ENCODE data around the gene FOXL1. TPM values are rescaled to one million over a fixed set of nuclear protein-coding genes. Genes with fewer than 3 reads are reported as not detected.

The FOXL1 gene
- total and polyA plus RNA-seq, 9 of the 15 experiments (the other 6 are each of a cell fraction or from before 2014, with no cell fraction given): not detected

DNA sequence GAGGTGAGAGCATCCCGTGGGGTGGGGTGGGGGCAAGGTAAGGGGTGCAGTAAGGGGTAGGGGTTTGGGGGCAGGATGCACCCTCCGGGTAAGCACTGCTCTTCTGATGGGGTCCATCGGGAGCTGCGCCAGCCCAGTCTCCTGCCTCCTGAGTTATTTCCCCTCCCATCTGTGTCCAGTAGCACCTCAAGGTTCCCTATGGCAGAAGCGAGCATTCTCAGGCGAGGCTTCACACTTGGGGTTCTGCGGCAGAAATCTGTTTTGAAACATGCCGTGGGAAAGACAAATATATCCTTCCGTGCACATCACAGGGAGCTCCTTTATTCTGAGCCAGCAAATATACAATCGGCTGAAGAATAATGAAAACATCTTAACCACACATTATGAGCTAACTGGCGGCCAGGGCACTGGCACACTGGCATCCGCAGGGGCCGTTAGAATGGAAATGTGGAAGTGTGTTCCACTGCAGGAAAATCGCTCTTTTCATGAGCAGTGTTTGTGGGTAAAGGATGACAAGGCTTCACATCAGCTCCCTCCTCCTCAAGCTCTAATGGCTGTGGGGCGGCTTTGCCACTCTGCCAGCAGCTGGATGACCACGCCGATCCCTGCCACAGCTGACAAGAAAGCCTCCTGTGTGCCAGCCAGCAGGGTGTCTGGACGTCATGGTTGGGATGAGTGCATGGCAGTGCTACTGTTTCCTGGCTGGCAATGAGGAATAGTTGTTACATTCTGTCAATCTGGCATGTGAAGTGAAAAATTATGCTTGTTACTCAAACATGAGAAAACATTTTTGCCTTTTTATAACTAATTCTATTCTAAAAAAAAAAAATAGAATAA lies 43.4 kb upstream of the FOXL1 start (continued):
- no peak for TF ChIP-seq SNRNP70 (optimal IDR thresholded peaks at IDR 0.05; ENCODE audit: low read depth, low read length)
- no peak for TF ChIP-seq ZBED1 (IDR thresholded peaks at IDR 0.05)
- TF ChIP-seq ZNF584 (CRISPR knock-in tag; IDR thresholded peaks at IDR 0.05; ENCODE audit: low read depth): no peak
- no peak for TF ChIP-seq ZNF165 (CRISPR knock-in tag; IDR thresholded peaks at IDR 0.05; ENCODE audit: borderline replicate concordance)
- TF ChIP-seq ZNF561 (CRISPR knock-in tag; conservative IDR thresholded peaks at IDR 0.05): no peak
- TF ChIP-seq MAFK (IDR thresholded peaks at IDR 0.05; ENCODE audit: low read length): no peak
- TF ChIP-seq BDP1 (IDR thresholded peaks at IDR 0.05; ENCODE audit: insufficient read depth, insufficient read length): no peak

DNA sequence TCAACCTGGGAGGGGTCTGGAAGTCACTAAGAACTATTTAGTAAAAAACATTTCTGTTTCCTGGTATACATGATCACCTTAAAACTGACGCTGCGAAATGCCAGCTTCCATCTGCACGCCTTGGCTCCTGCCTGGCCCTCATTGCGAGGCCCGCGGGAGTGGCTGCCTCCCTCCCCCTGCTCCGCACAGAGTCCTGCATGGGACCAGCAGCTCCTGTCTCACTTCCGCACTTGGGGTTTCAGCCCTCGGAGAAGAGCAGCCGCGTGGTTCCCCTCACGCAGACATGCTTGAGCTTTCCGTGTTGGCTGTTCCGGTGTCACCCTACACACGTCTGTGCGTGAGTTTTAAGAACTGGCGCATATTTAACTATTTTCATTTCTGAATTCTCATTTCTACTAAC lies 41.7 kb upstream of the FOXL1 start:
- Histone ChIP-seq H3K27me3 (ENCODE audit: control insufficient read depth in 2 of 2, insufficient read depth in 2 of 2, low read length in 2 of 2) (no peaks in the 10 kb centered on the region), H3K9ac (ENCODE audit: insufficient read depth in 1 of 2, low read depth in 2 of 2, low read length in 2 of 2) (no peak overlapping the region), H3K9me3 (replicated peaks; ENCODE audit: control insufficient read depth, insufficient read depth, low read depth, low read length) (no peaks in the 10 kb centered on the region), H3K9me1 (ENCODE audit: control insufficient read depth, insufficient read depth, low read length) (peaks cover 3% of the 10 kb centered on the region), H2AFZ (ENCODE audit: low read depth, low read length) (no peak overlapping the region), H4K20me1 (replicated peaks; ENCODE audit: control insufficient read depth, insufficient read depth, low read length) (no peaks in the 10 kb centered on the region), H3K36me3 (ENCODE audit: control insufficient read depth, insufficient read depth, low read length) (peaks cover 34% of the 10 kb centered on the region; the same call in 2 of the 3 replicates), H3K79me2 (ENCODE audit: control insufficient read depth, insufficient read depth, low read length) (no peaks in the 10 kb centered on the region), H3K4me1 (replicated peaks in 1 of 2; ENCODE audit: control insufficient read depth in 2 of 2, insufficient read depth in 2 of 2, low read length in 2 of 2) (no peaks in the 10 kb centered on the region), H3K4me2 (ENCODE audit: insufficient read depth, low read length) (no peak overlapping the region), H3K27ac (ENCODE audit: extremely low read depth, low read depth, low read length) (no peak overlapping the region), H3K4me3 (no peak overlapping the region)
- DNase-seq (ENCODE audit: extremely low read depth in 1 of 4, low spot score in 3 of 4): no peak
- no TSS peak for BruUV-seq (replicated peaks)
- intact Hi-C loops (cut with micrococcal nuclease): no loop called here
- ChIA-PET POLR2A (interaction anchor here (0.5 to 1.1 kb wide), 2 partner anchors 8 to 291 kb away, joined by 3 to 4 read pairs; no protein-coding TSS in a partner anchor), CTCF (ENCODE audit: low intra/inter-chr PET ratio) (no interaction called here)
- WGBS (ENCODE audit: insufficient coverage, low coverage, missing lambda C conversion rate): 97% methylated on average over 15 of the region's 17 CpGs
- no peak for ATAC-seq
- in situ Hi-C loops (cut with MboI): no loop called here
- FAIRE-seq: no peak
- no peak for TF ChIP-seq SLC30A9 (CRISPR knock-in tag; IDR thresholded peaks at IDR 0.05)
- TF ChIP-seq, protein P1, sequence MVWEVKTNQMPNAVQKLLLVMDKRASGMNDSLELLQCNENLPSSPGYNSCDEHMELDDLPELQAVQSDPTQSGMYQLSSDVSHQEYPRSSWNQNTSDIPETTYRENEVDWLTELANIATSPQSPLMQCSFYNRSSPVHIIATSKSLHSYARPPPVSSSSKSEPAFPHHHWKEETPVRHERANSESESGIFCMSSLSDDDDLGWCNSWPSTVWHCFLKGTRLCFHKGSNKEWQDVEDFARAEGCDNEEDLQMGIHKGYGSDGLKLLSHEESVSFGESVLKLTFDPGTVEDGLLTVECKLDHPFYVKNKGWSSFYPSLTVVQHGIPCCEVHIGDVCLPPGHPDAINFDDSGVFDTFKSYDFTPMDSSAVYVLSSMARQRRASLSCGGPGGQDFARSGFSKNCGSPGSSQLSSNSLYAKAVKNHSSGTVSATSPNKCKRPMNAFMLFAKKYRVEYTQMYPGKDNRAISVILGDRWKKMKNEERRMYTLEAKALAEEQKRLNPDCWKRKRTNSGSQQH (CRISPR knock-in tag; IDR thresholded peaks at IDR 0.05): no peak
- no peak for TF ChIP-seq MEF2D (tag; conservative IDR thresholded peaks at IDR 0.05; ENCODE audit: low read depth)
- no peak for TF ChIP-seq ZBTB7A (IDR thresholded peaks at IDR 0.05; ENCODE audit: borderline replicate concordance, control insufficient read depth, low read depth, low read length)
- no peak for TF ChIP-seq PYGO2 (tag; IDR thresholded peaks at IDR 0.05)
- TF ChIP-seq GATAD2B (IDR thresholded peaks at IDR 0.05; ENCODE audit: borderline replicate concordance): no peak
- no peak for TF ChIP-seq MIER1 (IDR thresholded peaks at IDR 0.05; ENCODE audit: low read depth)
- TF ChIP-seq NCOA6 (IDR thresholded peaks at IDR 0.05): no peak
- TF ChIP-seq, protein P2, sequence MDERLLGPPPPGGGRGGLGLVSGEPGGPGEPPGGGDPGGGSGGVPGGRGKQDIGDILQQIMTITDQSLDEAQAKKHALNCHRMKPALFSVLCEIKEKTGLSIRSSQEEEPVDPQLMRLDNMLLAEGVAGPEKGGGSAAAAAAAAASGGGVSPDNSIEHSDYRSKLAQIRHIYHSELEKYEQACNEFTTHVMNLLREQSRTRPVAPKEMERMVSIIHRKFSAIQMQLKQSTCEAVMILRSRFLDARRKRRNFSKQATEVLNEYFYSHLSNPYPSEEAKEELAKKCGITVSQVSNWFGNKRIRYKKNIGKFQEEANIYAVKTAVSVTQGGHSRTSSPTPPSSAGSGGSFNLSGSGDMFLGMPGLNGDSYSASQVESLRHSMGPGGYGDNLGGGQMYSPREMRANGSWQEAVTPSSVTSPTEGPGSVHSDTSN (CRISPR knock-in tag; IDR thresholded peaks at IDR 0.05; ENCODE audit: low read depth): no peak
- TF ChIP-seq, protein P2 (tag; conservative IDR thresholded peaks at IDR 0.05; ENCODE audit: low read depth): no peak
- no peak for TF ChIP-seq MAZ (CRISPR knock-in tag; conservative IDR thresholded peaks at IDR 0.05 in 1 of 2, IDR thresholded peaks at IDR 0.05 in 1 of 2)
- TF ChIP-seq ZNF274 (IDR thresholded peaks at IDR 0.05; ENCODE audit: borderline replicate concordance, low read depth, low read length): no peak

Data from K562 (cell line).